Transverse colon (tissue), 4 donors: ENCODE data around the gene HARBI1. TPM values are rescaled to one million over a fixed set of nuclear protein-coding genes. Genes with fewer than 3 reads are reported as not detected.

Experiments used
- DNase-seq: peaks from one replicate; pipeline ENCODE4 v3.0.0-alpha.2; 2019
- H3K27ac ChIP-seq, 4 donors: fragments of 200-600 bp; sonication (generic); 2 replicates each; pipeline ENCODE4 v1.5.1; 2016 to 2018; ENCODE audit warnings: inconsistent platforms in 4 of 4
- H3K27me3 ChIP-seq: fragments of 200-600 bp; sonication (generic); 2 replicates; pipeline ENCODE4 v1.5.1; 2017; ENCODE audit warnings: inconsistent platforms
- H3K36me3 ChIP-seq, 4 donors: fragments of 200-600 bp; sonication (generic); 2 replicates each; pipeline ENCODE4 v1.5.1; 2017 to 2019; ENCODE audit warnings: inconsistent platforms in 4 of 4
- H3K4me1 ChIP-seq, 4 donors: fragments of 200-600 bp; sonication (generic); 2 replicates each; pipeline ENCODE4 v1.5.1; 2017 to 2020; ENCODE audit warnings: inconsistent platforms in 4 of 4
- H3K4me3 ChIP-seq, 4 donors: fragments of 200-600 bp; sonication (generic); 1 replicate in 1 of 4; 2 replicates in 3 of 4; pipeline versions ENCODE4 v1.5.1 to v1.6.1; 2017 to 2019; ENCODE audit warnings: inconsistent platforms in 4 of 4
- H3K9me3 ChIP-seq, 2 donors: fragments of 200-600 bp; sonication (generic); 2 replicates each; pipeline ENCODE4 v1.5.1; 2017 to 2019; ENCODE audit warnings: inconsistent platforms in 2 of 2
- CTCF ChIP-seq, 5 experiments: fragments of 200-600 bp in 3 of 5; fragments of 450-650 bp in 2 of 5; sonication (generic) in 3 of 5; IDR thresholded peaks; 1 replicate in 2 of 5; 2 replicates in 3 of 5; pipeline ENCODE4 v1.5.1; 2016 to 2017; ENCODE audit warnings: antibody characterized with exemption in 5 of 5, inconsistent platforms in 3 of 5, mild to moderate bottlenecking in 2 of 5, moderate library complexity in 1 of 5
- EP300 ChIP-seq: sonication (generic); formaldehyde crosslinking; IDR thresholded peaks from one replicate; pipeline ENCODE4 v1.6.1; 2017; ENCODE audit warnings: antibody characterized with exemption, low read depth
- POLR2A ChIP-seq: fragments of 450-650 bp; IDR thresholded peaks from one replicate; pipeline ENCODE4 v1.6.1; 2016; ENCODE audit warnings: antibody characterized with exemption, mild to moderate bottlenecking, moderate library complexity
- POLR2AphosphoS5 ChIP-seq, 3 donors: sonication (generic); formaldehyde crosslinking; IDR thresholded peaks; one replicate each; pipeline ENCODE4 v1.6.1; 2016; ENCODE audit warnings: antibody characterized with exemption in 3 of 3
- WGBS, 2 donors: methylation state at CpG; one replicate each; pipeline ENCODE4 v1.1.5; 2018; ENCODE audit warnings: low coverage in 1 of 2; 5-methylcytosine and 5-hydroxymethylcytosine counted together
- in situ Hi-C, 4 donors: fragments of 200-750 bp; cut with MboI; loops; one replicate each; pipeline versions ENCODE4 v1.15.0 to v1.15.1; 2017; ENCODE audit warnings: low sequenced_read_pairs in 3 of 4, low pct_ligation_motif_present in 1 of 4, low pct_unique_long_range_greater_than_20kb in 1 of 4
- intact Hi-C: fragments of 100-400 bp; cut with DNase I; formaldehyde crosslinking; loops from one replicate; pipeline ENCODE4 v1.15.1; 2023; ENCODE audit warnings: low total_unique reads
- total RNA-seq, 4 donors: library from RNA; depleted of rRNA; stranded (reverse); fragments of >200 nt; gene quantifications; one replicate each; pipeline ENCODE4 v1.1.0, GENCODE V29; 2016

Gene HARBI1
- total RNA-seq, 4 donors from 2014 or later = 3.1 to 4.8 (median 3.4) TPM; not detected in 1

- in situ Hi-C loops = no loop called here
- no peaks in the 10 kb centered on the region for H3K36me3 ChIP-seq
- H3K9me3 ChIP-seq = no peaks in the 10 kb centered on the region
- no peaks in the 10 kb centered on the region for H3K27me3 ChIP-seq
- no peak overlapping the region for H3K4me3 ChIP-seq
- H3K4me1 ChIP-seq = peaks cover 4 to 23% (median 14%) of the 10 kb centered on the region in 4 donors
- intact Hi-C loops = no loop called here
- 75% methylated on average over 1 of the region's 1 CpG; no CpG with 5 or more reads in 1 of the 2 donors for WGBS, 2 donors
- DNase-seq = no peak
- no peak overlapping the region for H3K27ac ChIP-seq
- TF ChIP-seq POLR2AphosphoS5 (IDR thresholded peaks at IDR 0.05) (no peak), POLR2A (no peak), CTCF (IDR thresholded peaks at IDR 0.05) (no peak), EP300 (no peak)
These were observed 19.9 kb downstream of the HARBI1 start for GRCh38 chr11:46597155-46597554.

GRCh38 chr11:46594785-46595184 lies 22.2 kb downstream of the HARBI1 start:
- in situ Hi-C loops (no loop called here), intact Hi-C loops (no loop called here)
- Histone ChIP-seq H3K4me1 (peaks cover 16 to 41% (median 31%) of the 10 kb centered on the region in 4 donors), H3K4me3 (no peak overlapping the region), H3K27me3 (no peaks in the 10 kb centered on the region), H3K9me3 (no peaks in the 10 kb centered on the region), H3K36me3 (no peaks in the 10 kb centered on the region), H3K27ac (peak overlapping the region in 1 of 4 donors; percentile 87)
- no peak for TF ChIP-seq CTCF (IDR thresholded peaks at IDR 0.05)
- no peak for DNase-seq
- WGBS, 2 donors = 93 to 96% methylated on average over 9 to 10 of the region's 10 CpGs

GRCh38 chr11:46594374-46594700 lies 22.7 kb downstream of the HARBI1 start:
- Histone ChIP-seq H3K27me3 (no peaks in the 10 kb centered on the region), H3K9me3 (no peaks in the 10 kb centered on the region), H3K27ac (peak overlapping the region; percentile 78 to 89 (median 85)), H3K36me3 (no peaks in the 10 kb centered on the region), H3K4me3 (peak overlapping the region in 3 of 4 donors; percentile 77 to 98 (median 85)), H3K4me1 (peaks cover 16 to 45% (median 36%) of the 10 kb centered on the region in 4 donors)
- TF ChIP-seq EP300 (no peak), CTCF (IDR thresholded peaks at IDR 0.05) (no peak), POLR2AphosphoS5 (IDR thresholded peaks at IDR 0.05) (no peak), POLR2A (no peak)
- 31 to 50% methylated on average over 3 of the region's 3 CpGs for WGBS, 2 donors
- DNase-seq = no peak
- intact Hi-C loops (no loop called here), in situ Hi-C loops (no loop called here)

GRCh38 chr11:46593550-46594373 lies 23.3 kb downstream of the HARBI1 start, which contains the start of gene AMBRA1:
TSS of gene AMBRA1 (minus strand) at chr11:46594023. CDS start at chr11:46548380, 45,643 bp downstream.
- Histone ChIP-seq H3K4me3 (peak within 1 kb of the TSS; percentile 77 to 98 (median 89)), H3K36me3 (no peaks in the 10 kb centered on the region), H3K9me3 (no peaks in the 10 kb centered on the region), H3K27me3 (no peaks in the 10 kb centered on the region), H3K27ac (peak within 1 kb of the TSS; percentile 78 to 89 (median 85)), H3K4me1 (peaks cover 16 to 51% (median 39%) of the 10 kb centered on the region in 4 donors)
- TF ChIP-seq CTCF (IDR thresholded peaks at IDR 0.05) = no peak
- TF ChIP-seq POLR2A = peak; percentile 70
- peak; percentile 59 to 88 (median 85) for TF ChIP-seq POLR2AphosphoS5 (IDR thresholded peaks at IDR 0.05)
- in situ Hi-C loops (no loop called here), intact Hi-C loops (no loop called here)
- 2 to 11% methylated on average over 5 to 47 of the region's 54 CpGs for WGBS, 2 donors
- DNase-seq = peak; percentile 91
